Hepatocyte (in vitro differentiated cells): Measurements from ENCODE around the gene GRAMD1A. TPM values are rescaled to one million over a fixed set of nuclear protein-coding genes. Genes with fewer than 3 reads are reported as not detected.

Experiments
- DNase-seq: peaks from one replicate; pipeline ENCODE4 v3.0.0-alpha.2; 2016; ENCODE audit warnings: low spot score
- H2AFZ ChIP-seq: fragments of 200-600 bp; sonication (generic); 2 replicates; pipeline ENCODE4 v1.6.0; 2016; ENCODE audit warnings: antibody characterized with exemption, mild to moderate bottlenecking
- H3K27ac ChIP-seq: fragments of 200-600 bp; sonication (generic); 2 replicates; pipeline ENCODE4 v1.5.1; 2016; ENCODE audit warnings: mild to moderate bottlenecking
- H3K27me3 ChIP-seq: fragments of 200-600 bp; sonication (generic); 2 replicates; pipeline ENCODE4 v1.6.1; 2016
- H3K36me3 ChIP-seq: fragments of 200-600 bp; sonication (generic); replicated peaks from 2 replicates; pipeline ENCODE4 v1.5.1; 2016; ENCODE audit warnings: low read depth; ENCODE audit not compliant: insufficient read depth
- H3K4me1 ChIP-seq: fragments of 200-600 bp; sonication (generic); 2 replicates; pipeline ENCODE4 v1.5.1; 2016; ENCODE audit warnings: mild to moderate bottlenecking, moderate library complexity; ENCODE audit not compliant: insufficient read depth
- H3K4me2 ChIP-seq: fragments of 200-600 bp; sonication (generic); 2 replicates; pipeline ENCODE4 v1.6.0; 2016
- H3K4me3 ChIP-seq: fragments of 200-600 bp; sonication (generic); 2 replicates; pipeline ENCODE4 v1.5.1; 2016; ENCODE audit warnings: mild to moderate bottlenecking
- H3K79me2 ChIP-seq: fragments of 200-600 bp; sonication (generic); 2 replicates; pipeline ENCODE4 v1.6.0; 2017; ENCODE audit warnings: mild to moderate bottlenecking
- H3K9me2 ChIP-seq: fragments of 200-600 bp; sonication (generic); replicated peaks from 2 replicates; pipeline ENCODE4 v1.6.0; 2017; ENCODE audit warnings: mild to moderate bottlenecking; ENCODE audit not compliant: insufficient read depth
- H3K9me3 ChIP-seq: fragments of 200-600 bp; sonication (generic); 2 replicates; pipeline ENCODE4 v1.5.1; 2016; ENCODE audit warnings: low read depth, mild to moderate bottlenecking
- H4K20me1 ChIP-seq: fragments of 200-600 bp; sonication (generic); 2 replicates; pipeline ENCODE4 v1.6.0; 2016; ENCODE audit warnings: mild to moderate bottlenecking; ENCODE audit not compliant: insufficient read depth, poor library complexity, severe bottlenecking
- CTCF ChIP-seq: fragments of 200-600 bp; sonication (generic); IDR thresholded peaks from 2 replicates; pipeline ENCODE4 v1.5.1; 2016; ENCODE audit warnings: antibody characterized with exemption, mild to moderate bottlenecking; ENCODE audit not compliant: poor library complexity
- EZH2 ChIP-seq: fragments of 200-600 bp; sonication (generic); IDR thresholded peaks from 2 replicates; pipeline ENCODE4 v1.6.1; 2016; ENCODE audit warnings: antibody characterized with exemption, mild to moderate bottlenecking, borderline replicate concordance
- EZH2phosphoT487 ChIP-seq: fragments of 200-600 bp; sonication (generic); IDR thresholded peaks from one replicate; pipeline ENCODE4 v1.6.1; 2018; ENCODE audit warnings: antibody characterized with exemption, mild to moderate bottlenecking, low read depth, moderate library complexity; ENCODE audit not compliant: unreplicated experiment, severe bottlenecking
- WGBS: methylation state at CpG from one replicate; pipeline ENCODE4 v1.1.6; 2016; ENCODE audit warnings: low lambda C conversion rate; ENCODE audit errors: missing lambda C conversion rate; 5-methylcytosine and 5-hydroxymethylcytosine counted together
- polyA plus RNA-seq: library from polyadenylated mRNA; unstranded; fragments of >200 nt; fragmentation: Nextera tagmentation; extraction: Ambion mirVana; gene quantifications from 2 replicates; pipeline ENCODE4 v1.2.1, GENCODE V29; 2016
- total RNA-seq: library from RNA; depleted of rRNA; stranded (reverse); fragments of >200 nt; gene quantifications from 2 replicates; pipeline ENCODE4 v1.2.3, GENCODE V29; 2014

The GRAMD1A gene
- total and polyA plus RNA-seq, 2 experiments from 2014 or later: 34.8 to 92.4 TPM

- no peak overlapping the region for H3K4me2 ChIP-seq
- DNase-seq: no peak
- TF ChIP-seq EZH2: no peak
- TF ChIP-seq CTCF: no peak
- no peak for TF ChIP-seq EZH2phosphoT487
- no peak overlapping the region for H3K4me3 ChIP-seq
- H3K9me2 ChIP-seq: no peaks in the 10 kb centered on the region
- H3K79me2 ChIP-seq: no peaks in the 10 kb centered on the region
- WGBS: 94% methylated on average over 16 of the region's 16 CpGs
- no peaks in the 10 kb centered on the region for H3K9me3 ChIP-seq
- H3K27me3 ChIP-seq: no peaks in the 10 kb centered on the region
- H3K4me1 ChIP-seq: no peaks in the 10 kb centered on the region
- H3K27ac ChIP-seq: no peak overlapping the region
- H4K20me1 ChIP-seq: no peaks in the 10 kb centered on the region
- no peaks in the 10 kb centered on the region for H3K36me3 ChIP-seq
- no peak overlapping the region for H2AFZ ChIP-seq
These were observed 15.3 kb downstream of the GRAMD1A start for GRCh38 chr19:35015270-35015953.

- Histone ChIP-seq H3K36me3 (no peaks in the 10 kb centered on the region), H3K4me3 (no peak overlapping the region), H3K27me3 (no peaks in the 10 kb centered on the region), H2AFZ (no peak overlapping the region), H3K9me2 (no peaks in the 10 kb centered on the region), H4K20me1 (no peaks in the 10 kb centered on the region), H3K4me2 (no peak overlapping the region), H3K9me3 (no peaks in the 10 kb centered on the region), H3K4me1 (no peaks in the 10 kb centered on the region), H3K79me2 (no peaks in the 10 kb centered on the region), H3K27ac (no peak overlapping the region)
- TF ChIP-seq EZH2: no peak
- TF ChIP-seq CTCF: no peak
- no peak for TF ChIP-seq EZH2phosphoT487
- 99% methylated on average over 6 of the region's 6 CpGs for WGBS
- no peak for DNase-seq
These were observed 15.8 kb downstream of the GRAMD1A start for GRCh38 chr19:35015954-35016351.

GRCh38 chr19:35017507-35017906, 17.4 kb downstream of the GRAMD1A start:
- TF ChIP-seq CTCF: no peak
- no peak for TF ChIP-seq EZH2
- no peak for TF ChIP-seq EZH2phosphoT487
- no peak overlapping the region for H3K27ac ChIP-seq
- H3K9me2 ChIP-seq: no peaks in the 10 kb centered on the region
- H3K79me2 ChIP-seq: no peaks in the 10 kb centered on the region
- H3K4me2 ChIP-seq: no peak overlapping the region
- no peaks in the 10 kb centered on the region for H3K36me3 ChIP-seq
- H4K20me1 ChIP-seq: no peaks in the 10 kb centered on the region
- H3K9me3 ChIP-seq: no peaks in the 10 kb centered on the region
- H2AFZ ChIP-seq: no peak overlapping the region
- WGBS: 100% methylated on average over 2 of the region's 3 CpGs
- no peak for DNase-seq
- H3K4me3 ChIP-seq: no peak overlapping the region
- H3K4me1 ChIP-seq: no peaks in the 10 kb centered on the region
- no peaks in the 10 kb centered on the region for H3K27me3 ChIP-seq
